ENCODE results near the gene MPLKIP. TPM values are rescaled to one million over a fixed set of nuclear protein-coding genes. Genes with fewer than 3 reads are reported as not detected.

The MPLKIP gene
- total RNA-seq, 2 experiments from 2014 or later = 35.2 to 38.5 TPM

Other genes starting within 250 kb of the MPLKIP start
- gene CDK13, start 184.4 kb downstream of the MPLKIP start, total RNA-seq = 10 to 100 TPM; 35.6 to 38.1 TPM
- gene SUGCT, start 383 bp upstream of the MPLKIP start, total RNA-seq = 1 to 10 TPM; 1.1 to 1.3 TPM